WI38 (cell line): ENCODE measurements around the gene GSK3A.
"Not testable (repeated sequence)": the region's sequence is repeated elsewhere in the genome, so short reads cannot be mapped to it uniquely, and the experiment has no call there.

Source experiments
- H3K4me3 ChIP-seq: 2 replicates; pipeline ENCODE4 v1.5.1; 2011; ENCODE audit warnings: low read depth, mild to moderate bottlenecking, control low read depth, low read length
- TF ChIP-seq, protein P1 (sequence below): IDR thresholded peaks from 2 replicates; pipeline ENCODE4 v1.5.1; 2012; ENCODE audit warnings: low read depth, mild to moderate bottlenecking, control low read depth, low read length

Gene GSK3A

DNA sequence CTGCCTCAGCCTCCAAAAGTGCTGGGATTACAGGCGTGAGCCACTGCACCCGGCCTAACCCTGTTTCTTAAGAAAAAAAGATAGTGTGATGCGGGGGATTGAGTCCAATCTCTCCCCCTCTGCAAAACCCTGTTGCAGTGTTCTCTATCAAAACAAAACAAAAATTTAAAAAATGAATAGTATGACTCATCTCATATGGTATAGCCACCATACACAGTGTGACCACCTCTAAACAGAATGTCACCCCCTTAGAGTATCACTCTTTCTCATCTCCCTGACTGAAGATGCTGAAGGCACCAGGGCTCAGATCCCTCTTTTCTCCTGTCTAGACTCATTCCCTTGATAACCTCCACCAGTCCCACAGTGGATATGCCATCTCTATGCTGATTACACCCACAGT, 19.4 kb upstream of the GSK3A start:
- TF ChIP-seq, protein P1, sequence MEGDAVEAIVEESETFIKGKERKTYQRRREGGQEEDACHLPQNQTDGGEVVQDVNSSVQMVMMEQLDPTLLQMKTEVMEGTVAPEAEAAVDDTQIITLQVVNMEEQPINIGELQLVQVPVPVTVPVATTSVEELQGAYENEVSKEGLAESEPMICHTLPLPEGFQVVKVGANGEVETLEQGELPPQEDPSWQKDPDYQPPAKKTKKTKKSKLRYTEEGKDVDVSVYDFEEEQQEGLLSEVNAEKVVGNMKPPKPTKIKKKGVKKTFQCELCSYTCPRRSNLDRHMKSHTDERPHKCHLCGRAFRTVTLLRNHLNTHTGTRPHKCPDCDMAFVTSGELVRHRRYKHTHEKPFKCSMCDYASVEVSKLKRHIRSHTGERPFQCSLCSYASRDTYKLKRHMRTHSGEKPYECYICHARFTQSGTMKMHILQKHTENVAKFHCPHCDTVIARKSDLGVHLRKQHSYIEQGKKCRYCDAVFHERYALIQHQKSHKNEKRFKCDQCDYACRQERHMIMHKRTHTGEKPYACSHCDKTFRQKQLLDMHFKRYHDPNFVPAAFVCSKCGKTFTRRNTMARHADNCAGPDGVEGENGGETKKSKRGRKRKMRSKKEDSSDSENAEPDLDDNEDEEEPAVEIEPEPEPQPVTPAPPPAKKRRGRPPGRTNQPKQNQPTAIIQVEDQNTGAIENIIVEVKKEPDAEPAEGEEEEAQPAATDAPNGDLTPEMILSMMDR: no peak
- no peak overlapping the region for H3K4me3 ChIP-seq

DNA sequence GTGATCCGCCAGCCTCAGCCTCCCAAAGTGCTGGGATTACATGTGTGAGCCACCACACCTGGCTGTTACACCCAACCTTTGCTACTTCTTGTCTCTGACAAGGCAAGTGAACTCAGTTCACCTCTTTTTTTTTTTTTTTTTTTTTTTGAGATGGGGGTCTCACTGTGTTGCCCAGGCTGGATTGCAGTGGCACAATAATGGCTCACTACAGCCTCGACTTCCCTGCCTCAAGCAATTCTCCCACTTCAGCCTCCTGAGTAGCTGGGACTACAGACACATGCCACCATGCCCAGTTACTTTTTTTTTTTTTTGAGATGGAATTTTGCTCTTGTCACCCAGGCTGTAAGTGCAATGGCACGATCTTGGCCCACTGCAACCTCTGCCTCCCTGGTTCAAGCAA, 15.4 kb upstream of the GSK3A start:
- not testable (repeated sequence) for H3K4me3 ChIP-seq

DNA sequence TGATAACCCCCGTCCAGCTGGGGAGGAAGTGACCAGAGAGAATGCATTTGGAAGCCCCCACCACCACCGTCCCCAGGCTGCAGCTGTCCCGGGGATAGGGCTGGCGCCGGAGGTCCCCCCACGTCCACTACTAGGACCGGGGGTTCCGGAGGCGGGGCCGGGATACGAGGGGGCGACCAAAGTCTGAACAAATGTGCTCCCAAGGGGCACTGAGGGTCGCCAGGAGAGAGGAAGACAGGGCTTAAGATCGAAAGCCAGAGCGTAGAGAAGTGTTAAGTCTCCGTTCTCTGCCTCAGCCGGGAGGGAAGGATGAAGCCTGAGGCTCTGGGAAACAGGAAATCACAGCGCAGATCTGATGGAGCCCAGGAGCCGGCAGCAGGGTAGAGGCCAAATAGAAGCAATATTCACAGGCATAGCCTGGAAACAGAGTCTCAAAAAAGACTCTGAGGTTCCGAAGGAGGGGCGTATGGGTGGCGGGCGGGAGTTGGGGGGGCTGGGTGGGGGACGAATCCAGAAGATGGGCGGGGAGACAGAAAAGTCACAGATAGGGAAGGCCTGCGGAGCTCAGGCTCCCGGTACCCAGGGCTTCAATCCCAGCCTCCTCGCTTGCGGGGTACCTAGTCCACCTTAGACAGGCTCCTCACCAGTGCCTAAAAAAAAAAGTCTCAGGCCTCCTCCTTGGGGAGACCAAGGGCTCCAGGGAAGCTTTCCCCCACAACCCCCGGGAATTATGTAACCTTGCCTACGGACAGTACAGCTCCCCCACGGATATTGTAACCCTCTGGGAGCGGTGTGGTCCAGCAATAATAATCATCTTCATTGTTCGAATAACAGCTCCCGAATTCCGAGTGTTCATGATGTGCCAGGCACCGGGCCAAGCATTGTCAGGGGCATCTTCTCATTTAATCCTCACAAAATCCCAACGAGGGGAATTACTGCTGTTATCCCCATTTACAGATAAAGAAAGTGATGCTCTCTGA, 13.7 kb upstream of the GSK3A start:
- TF ChIP-seq, protein P1: no peak
- H3K4me3 ChIP-seq: peak overlapping the region; percentile 96

DNA sequence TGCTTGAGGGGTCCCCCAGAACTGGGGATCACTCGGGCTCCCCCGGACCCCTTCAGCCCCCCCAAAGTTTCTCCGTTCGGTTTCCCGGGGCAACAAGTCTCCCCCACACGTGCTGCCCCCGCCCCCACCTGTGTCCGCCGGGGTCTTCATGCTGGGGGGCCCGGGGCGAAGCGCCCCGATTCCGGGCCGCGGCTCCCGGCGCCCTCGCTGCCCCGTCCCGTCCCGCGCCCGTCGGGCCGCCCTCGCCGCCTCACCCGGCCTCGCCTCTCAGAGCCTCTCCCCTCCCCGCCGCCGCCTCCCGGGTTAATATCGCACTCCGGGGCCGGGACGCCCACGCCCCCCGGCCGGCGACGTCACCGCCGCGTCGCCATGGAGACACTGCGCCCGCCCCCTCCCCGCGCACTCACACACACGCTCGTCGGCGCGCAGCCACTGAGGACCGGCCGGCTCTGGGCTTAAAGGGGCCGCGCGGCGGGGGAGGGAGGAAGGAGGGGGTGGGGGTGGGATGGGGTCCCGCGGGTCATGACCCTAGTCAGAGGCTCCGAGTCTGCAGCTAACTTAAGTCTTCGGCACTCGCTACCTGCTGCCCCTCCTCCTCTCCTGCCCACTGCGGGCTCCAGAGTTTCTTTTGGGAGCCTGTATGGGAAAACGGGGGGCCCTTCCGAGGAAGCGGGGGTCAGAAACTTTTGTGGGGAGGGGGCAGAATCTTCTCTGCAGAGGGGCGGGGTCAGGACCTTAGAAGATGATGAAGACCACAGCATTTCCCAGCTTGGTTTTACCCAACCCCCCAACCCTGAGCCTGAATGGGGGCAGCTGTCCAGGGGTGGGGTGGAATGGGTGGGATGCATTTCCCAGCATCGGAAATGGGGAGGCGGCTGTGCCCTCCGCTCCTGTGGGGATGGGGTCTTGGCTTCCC, 12.7 kb upstream of the GSK3A start, which contains the start of gene ERF:
Gene ERF (minus strand): TSS at position 279 of the 916 bp plus-strand sequence. CDS start 129 bp downstream, at position 150.
- TF ChIP-seq, protein P1: no peak
- H3K4me3 ChIP-seq: peak within 1 kb of the TSS; percentile 96

DNA sequence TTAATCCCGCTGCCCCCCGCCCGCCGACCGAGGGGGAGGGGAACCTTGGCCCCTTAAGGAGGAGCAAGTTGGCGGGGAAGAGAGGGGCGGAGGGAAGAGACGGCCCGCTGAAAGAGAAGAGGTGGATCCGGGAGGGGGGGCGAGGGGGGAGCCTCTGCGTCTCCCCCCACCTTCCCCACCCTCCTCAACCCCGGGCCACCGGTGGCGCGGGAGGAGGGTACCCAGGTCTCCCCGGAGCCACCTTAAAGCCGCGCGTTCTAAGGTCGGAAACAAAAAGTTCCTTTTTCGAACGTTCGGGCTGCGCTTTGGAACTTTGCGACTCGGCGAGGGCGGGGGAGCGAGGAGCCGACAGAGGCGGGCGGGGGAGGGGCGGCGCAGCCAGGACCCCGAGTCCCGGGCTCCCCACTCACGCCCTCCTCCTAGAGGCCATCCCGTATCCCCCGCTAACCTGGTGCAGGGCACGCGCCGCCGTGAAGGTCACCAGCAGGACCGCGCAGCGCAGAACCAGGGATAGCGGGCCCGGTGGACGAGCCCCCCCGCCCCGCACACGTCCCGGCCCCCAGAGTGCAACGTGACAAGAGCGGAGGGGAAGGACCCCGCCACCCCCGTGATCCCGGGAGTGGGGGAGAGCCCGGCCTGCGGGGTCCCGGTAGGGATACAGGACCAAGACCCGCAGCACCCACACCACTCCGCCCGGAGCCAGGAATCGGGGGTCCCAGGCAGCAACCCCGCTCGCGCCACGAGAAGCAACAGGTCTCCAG, 11.9 kb upstream of the GSK3A start:
- TF ChIP-seq, protein P1: no peak
- peak overlapping the region; percentile 96 for H3K4me3 ChIP-seq

DNA sequence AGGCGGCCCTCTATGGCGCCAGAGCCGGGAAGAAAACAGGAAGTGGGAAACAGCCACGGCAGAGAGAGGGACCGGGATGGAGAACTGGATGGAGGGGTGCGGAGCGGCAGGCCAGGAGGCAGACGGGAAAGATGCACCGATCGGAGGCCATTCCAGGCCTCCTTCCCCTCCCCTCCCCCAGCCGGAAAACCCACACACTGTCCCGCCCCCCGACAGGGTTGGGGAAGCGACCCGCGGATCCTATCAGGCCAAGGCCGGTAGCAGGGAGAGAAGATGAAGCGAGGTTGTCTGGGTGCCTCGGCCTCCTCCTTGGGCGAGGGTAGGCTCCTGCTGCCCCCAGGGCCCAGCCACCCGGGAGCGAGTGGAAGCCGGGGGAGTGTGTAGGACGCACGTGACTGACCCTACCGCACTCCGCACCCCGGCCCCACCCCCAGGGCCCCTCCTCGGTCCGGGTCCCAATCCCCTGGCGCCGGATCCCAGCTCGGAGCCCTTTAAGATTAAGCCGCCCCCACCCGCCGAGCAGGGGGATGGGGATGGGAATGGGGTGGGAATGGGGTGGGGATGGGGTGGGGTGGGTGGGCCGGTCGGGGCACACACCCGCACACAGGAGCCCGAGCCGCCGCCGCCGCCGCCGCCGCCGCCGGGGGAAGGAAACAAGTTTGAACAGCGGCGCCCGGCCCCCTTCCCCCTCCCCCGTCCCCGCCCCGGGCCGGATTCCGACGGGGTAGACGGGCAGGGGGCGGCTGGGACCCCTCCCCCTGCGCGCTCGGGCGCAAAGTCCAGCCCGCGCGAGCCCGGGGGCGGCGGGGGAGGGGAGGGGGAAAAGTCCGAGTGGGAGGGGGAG, 11.1 kb upstream of the GSK3A start:
- H3K4me3 ChIP-seq: peak overlapping the region; percentile 96
- TF ChIP-seq, protein P1: no peak
